GM23248 (cell line): ENCODE results near the gene ZSCAN1.

Experiments used
- EZH2 ChIP-seq: fragments of 200-600 bp; sonication (generic); IDR thresholded peaks from 2 replicates; pipeline ENCODE4 v1.6.1; 2018; ENCODE audit warnings: antibody characterized with exemption, mild to moderate bottlenecking; ENCODE audit not compliant: insufficient read depth, poor library complexity, severe bottlenecking
- EZH2phosphoT487 ChIP-seq: fragments of 200-600 bp; sonication (generic); IDR thresholded peaks from 2 replicates; pipeline ENCODE4 v1.6.1; 2018; ENCODE audit warnings: antibody characterized with exemption, moderate library complexity, mild to moderate bottlenecking, low read depth; ENCODE audit not compliant: insufficient read depth

GRCh38 chr19:58002384-58003173, 31.2 kb upstream of the ZSCAN1 start, which contains the start of gene ZNF606:
- TF ChIP-seq EZH2 (no peak), EZH2phosphoT487 (no peak)
